Measurements from ENCODE around the gene EFCAB14.
"Not testable (repeated sequence)": the region's sequence is repeated elsewhere in the genome, so short reads cannot be mapped to it uniquely, and the experiment has no call there.

Gene EFCAB14

GRCh38 chr1:46687921-46688509, 30.9 kb downstream of the EFCAB14 start:
- FAIRE-seq (no peak), DNase-seq (ENCODE audit: insufficient read length, low spot score) (no peak)

- DNase-seq (ENCODE audit: insufficient read length, low spot score) = no peak
Measured at GRCh38 chr1:46687093-46687659, 31.7 kb downstream of the EFCAB14 start.

GRCh38 chr1:46686255-46686654, 32.7 kb downstream of the EFCAB14 start:
- no peak for DNase-seq (ENCODE audit: insufficient read length, low spot score)

More at GRCh38 chr1:46687093-46687659, 31.7 kb downstream of the EFCAB14 start:
- FAIRE-seq = no peak

DNA sequence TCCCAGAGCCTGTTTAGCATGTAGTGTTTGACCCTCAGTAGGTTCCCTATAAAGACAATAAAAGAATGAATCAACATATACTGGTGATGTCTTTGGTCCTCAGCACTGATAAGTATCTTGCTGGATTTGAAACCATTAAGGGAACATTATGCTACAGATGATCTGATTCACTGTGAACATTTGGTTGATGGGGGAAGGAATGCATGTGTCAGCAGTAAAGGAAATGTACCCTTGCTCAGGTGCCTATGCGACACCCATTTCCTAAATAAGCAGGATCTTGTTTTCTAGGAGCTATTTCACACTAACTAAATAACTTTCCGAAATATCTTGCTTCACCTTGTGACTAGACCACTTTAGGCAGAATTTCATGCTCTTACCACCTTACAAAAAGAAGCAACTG, 34.2 kb downstream of the EFCAB14 start:
- no peak for DNase-seq (ENCODE audit: insufficient read length, low spot score)
- no peak for FAIRE-seq

More at GRCh38 chr1:46686255-46686654, 32.7 kb downstream of the EFCAB14 start:
- FAIRE-seq = no peak

DNA sequence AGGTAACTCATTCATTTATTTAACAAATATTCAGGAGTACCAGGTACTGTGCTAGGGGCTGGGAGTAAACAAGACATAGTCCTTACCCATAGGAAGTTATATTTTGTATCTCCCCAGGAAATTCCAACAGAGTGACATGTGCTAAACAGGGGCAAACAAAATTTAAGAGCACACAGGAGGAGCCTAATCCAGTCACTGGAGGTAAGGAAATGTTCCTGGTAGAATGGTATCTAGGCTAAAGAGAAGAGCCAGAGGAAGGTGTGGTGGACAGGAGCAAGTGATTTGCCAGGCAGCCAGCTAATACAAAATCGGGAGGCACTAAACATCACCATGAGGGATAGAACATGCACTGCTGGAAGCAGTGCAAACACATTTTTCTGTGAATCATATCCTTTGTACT, 36.9 kb downstream of the EFCAB14 start:
- FAIRE-seq = no peak

DNA sequence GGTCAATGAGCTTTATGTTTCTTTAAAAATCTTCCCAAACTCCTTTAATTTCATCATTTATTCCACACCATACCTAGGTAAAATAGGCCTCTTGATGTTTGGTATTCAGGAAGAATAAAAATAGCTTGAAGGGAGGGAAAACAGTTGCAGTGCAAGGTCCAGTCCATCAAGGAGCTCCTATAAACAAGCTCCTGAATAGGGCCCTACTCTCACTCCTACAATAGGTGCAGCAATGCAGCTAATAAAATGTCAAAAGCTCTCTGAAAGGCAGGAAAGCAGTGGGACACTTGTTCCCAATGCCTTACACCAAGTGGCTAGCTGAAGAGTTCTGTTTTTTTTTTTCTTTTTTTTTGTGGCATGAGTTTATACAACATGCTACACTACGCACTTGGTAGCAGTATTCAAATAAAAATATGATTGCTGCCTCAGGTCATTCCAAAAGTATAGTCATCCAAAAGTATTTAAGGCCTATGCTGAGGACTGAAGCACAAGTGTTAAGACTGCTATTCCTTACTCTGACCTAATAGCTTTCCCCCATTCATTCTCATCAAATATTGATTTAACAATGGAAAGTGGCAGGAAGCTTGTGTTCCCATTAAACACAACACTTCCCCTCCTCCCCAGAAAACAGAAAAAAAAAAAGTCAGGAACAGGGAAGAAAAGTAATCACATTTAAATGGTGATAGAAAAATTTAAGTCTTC, 37.4 kb downstream of the EFCAB14 start:
- no peak for FAIRE-seq
- DNase-seq (ENCODE audit: insufficient read length, low spot score) = no peak

More for the DNA sequence above, 36.9 kb downstream of the EFCAB14 start:
- no peak for DNase-seq (ENCODE audit: insufficient read length, low spot score)

- no peak for DNase-seq (ENCODE audit: insufficient read length, low spot score)
- no peak for FAIRE-seq
Measured at GRCh38 chr1:46679789-46680573, 38.9 kb downstream of the EFCAB14 start.

DNA sequence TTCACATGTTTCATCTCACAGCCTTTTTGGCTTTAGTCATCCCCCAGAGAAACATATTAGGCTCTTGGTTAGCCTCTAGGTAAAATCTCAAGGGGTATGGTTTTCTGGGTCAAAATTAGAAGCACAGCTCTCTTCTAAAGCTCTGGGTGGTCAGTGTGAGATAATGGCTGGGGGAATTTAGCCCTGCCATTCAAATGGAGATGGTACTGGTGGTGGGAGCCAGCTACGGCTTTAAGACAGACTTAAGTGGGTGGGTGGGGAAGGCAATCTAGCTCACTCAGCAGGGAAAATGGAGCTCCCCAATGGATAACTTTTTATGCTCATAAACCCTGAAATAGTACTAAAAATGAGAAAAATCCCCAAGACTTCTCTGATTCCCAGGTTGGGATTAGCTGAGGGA, 41.6 kb downstream of the EFCAB14 start:
- FAIRE-seq (no peak), DNase-seq (ENCODE audit: insufficient read length, low spot score) (no peak)

DNA sequence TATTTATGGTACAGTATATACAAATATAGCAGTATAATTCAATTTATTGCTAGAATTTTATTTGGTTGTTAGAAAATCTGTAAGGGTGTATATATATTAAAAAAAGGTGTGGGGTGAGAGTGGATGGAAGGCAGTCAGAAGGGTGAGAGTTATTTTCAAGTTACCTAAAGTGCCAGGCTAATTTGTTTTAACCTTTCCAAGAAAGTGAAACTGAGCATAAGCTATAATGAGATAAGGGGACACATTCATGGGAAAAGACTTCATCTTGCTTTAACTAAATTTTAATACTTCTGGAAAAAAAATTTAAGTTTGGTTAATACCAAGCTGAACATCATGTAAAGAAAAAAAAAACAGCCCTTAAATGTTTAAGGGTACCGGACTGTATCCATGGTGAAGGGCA, 42.4 kb downstream of the EFCAB14 start:
- FAIRE-seq (no peak), DNase-seq (ENCODE audit: insufficient read length, low spot score) (no peak)

- DNase-seq (ENCODE audit: insufficient read length, low spot score) (no peak), FAIRE-seq (no peak)
Measured at GRCh38 chr1:46675549-46676314, 43.2 kb downstream of the EFCAB14 start.

DNA sequence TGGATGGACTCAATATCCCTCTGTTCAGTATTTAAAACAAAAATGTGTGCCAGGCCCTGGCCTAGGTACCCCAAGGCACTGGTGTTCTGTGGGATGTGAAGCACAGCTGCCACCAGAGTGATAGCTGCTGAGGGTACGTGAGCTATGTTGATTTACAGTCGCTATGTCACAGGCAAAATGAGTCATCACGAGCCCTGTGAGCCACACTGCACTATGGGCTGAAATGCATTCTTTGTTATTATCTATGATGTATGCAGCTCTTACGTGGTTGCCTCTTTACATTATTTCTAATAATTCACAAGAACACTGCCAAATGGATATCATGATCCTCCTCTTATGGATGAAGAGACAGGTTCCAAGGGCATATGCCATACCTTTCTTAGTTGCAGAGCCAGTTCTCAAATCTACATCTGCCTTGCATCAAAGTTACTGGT, 45.1 kb downstream of the EFCAB14 start:
- no peak for FAIRE-seq
- DNase-seq (ENCODE audit: insufficient read length, low spot score) = peak; percentile 26

GRCh38 chr1:46672696-46673095, 46.2 kb downstream of the EFCAB14 start:
- DNase-seq (ENCODE audit: insufficient read length, low spot score) (no peak), FAIRE-seq (no peak)

DNA sequence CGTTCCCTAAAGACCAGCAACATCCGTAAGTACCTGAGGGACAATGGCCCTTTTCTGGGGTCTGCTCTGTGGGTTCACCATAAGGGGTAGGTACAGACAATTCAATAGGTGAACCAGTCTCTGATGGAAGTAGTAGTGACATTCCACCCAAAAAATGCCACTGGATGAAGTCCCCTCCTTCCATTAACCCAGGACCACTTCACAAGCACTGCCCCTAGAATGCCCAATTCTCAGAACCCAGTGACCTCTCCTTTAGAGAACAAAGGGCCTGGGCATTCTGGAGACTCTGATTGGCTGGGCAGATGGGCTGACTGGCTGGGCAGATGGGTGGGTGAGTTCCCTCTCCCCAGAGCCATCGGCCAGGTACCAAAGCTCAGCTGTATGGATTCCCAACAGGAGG, 47.4 kb downstream of the EFCAB14 start, which contains the start of gene TEX38:
Gene TEX38 (plus strand): TSS at position 301 of the 400 bp plus-strand sequence. CDS start 81 bp downstream, at position 382.
- no peak for DNase-seq (ENCODE audit: insufficient read length, low spot score)
- FAIRE-seq = no peak

DNA sequence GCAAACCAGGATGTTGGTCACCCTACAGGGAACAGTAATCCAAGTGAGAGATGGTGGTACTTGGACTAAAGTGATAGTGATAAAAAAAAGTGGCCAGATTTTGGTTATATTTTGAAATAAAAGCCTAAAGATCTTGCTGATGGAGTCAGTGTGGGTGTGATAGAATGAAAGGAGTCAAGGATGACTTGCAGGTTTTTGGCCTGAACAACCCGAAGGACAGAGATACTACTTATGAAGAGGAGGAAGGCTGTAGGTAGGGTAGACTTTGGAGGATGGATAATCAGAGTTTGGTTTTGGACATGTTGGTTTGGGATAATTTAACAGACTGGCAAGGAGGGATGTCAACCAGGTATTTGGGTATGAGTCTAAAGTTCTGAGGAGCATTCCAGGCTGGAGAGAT, 48.8 kb downstream of the EFCAB14 start:
- FAIRE-seq = no peak

GRCh38 chr1:46667782-46668760, 50.8 kb downstream of the EFCAB14 start, which contains the start of gene ATPAF1:
Gene ATPAF1 (minus strand): TSS chr1:46668364. CDS start chr1:46668322, 42 bp downstream.
- peak; percentile 79 for FAIRE-seq
- peak; percentile 42 for DNase-seq (ENCODE audit: insufficient read length, low spot score)

More for the DNA sequence above, 48.8 kb downstream of the EFCAB14 start:
- DNase-seq (ENCODE audit: insufficient read length, low spot score) = no peak

DNA sequence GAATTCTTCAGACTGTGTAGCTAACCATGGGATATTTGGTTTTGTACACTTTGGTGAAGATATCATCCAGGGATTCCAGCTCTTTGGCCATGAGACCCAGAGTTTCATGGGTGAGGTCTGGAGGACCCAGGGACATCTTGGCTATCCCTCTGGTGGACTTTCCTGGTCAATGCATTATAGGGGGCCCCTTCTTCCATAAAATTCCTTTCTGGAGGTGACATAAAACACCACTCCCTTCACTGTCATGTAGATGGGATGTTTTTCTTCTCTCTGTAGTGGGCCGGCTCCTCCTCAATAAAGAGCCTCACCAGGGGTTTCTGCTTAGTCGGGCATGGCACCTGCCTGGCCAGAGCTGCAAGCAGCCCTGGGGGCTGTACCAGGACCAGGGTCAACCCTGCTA, 52.9 kb downstream of the EFCAB14 start:
- DNase-seq (ENCODE audit: insufficient read length, low spot score) (no peak), FAIRE-seq (no peak)

GRCh38 chr1:46662919-46663318, 56.0 kb downstream of the EFCAB14 start:
- FAIRE-seq; DNase-seq (ENCODE audit: insufficient read length, low spot score): not testable (repeated sequence)

DNA sequence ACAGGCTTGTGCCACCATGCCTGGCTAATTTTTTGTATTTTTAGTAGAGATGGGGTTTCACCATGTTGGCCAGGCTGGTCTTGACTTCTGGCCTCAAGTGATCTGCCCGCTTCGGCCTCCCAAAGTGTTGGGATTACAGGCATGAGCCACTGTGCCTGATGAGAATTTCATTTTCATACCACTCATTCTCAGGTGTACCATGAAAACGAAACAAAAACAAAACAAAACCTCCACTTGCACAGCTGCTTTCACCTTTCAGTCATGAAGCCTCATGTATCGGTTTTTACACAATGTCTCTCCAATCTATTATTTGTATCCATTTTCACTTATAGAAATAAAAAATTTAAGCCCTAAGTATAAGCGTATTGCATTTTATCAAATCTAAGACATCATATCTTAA, 58.8 kb downstream of the EFCAB14 start:
- FAIRE-seq; DNase-seq (ENCODE audit: insufficient read length, low spot score): not testable (repeated sequence)

DNA sequence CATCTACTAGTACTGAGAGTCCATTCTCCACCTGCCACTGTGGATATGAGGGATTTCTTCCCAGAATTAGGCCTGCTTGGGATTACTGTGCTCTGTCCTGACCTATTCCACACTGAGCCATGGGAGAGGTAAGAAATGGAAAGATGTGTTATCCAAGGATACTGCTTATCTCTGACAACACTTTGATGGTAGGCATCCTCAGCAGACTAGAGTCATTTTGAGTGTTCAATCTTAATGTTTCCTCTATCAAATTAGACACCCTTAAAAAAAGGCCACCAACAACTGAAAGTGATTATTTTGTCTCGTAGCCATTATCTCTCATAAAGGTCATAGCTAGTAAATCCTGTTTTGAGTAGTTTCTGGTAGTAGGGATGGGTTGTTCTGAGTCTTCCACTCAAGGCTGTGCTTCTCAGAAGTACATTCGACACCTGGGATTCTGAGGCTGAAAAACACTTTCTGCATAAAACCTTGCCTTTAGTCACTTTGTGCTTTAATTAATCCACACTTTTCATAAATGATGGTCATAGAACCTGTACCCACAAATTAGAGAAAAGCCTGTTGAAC, 59.5 kb downstream of the EFCAB14 start:
- no peak for FAIRE-seq

More for the DNA sequence above, 59.5 kb downstream of the EFCAB14 start:
- DNase-seq (ENCODE audit: insufficient read length, low spot score) = no peak

All from HTR-8/SVneo (cell line).